Left ventricle myocardium inferior (tissue), 1 donor: ENCODE measurements around the gene EPHA6. TPM values are rescaled to one million over a fixed set of nuclear protein-coding genes. Genes with fewer than 3 reads are reported as not detected.
A peak's percentile ranks its signal among the peaks of the same experiment; 100 is the strongest.

ENCODE experiments used
- DNase-seq: peaks from one replicate; pipeline ENCODE4 v3.0.0-alpha.2; 2020
- H3K27ac ChIP-seq: fragments of 200-600 bp; replicated peaks from 2 replicates; pipeline ENCODE4 v1.8.0; 2021
- H3K27me3 ChIP-seq: fragments of 200-600 bp; 2 replicates; pipeline ENCODE4 v1.8.0; 2021; ENCODE audit warnings: low read depth
- H3K36me3 ChIP-seq: fragments of 200-600 bp; 2 replicates; pipeline ENCODE4 v1.8.0; 2021
- H3K4me1 ChIP-seq: fragments of 200-600 bp; 2 replicates; pipeline ENCODE4 v1.8.0; 2021
- H3K4me3 ChIP-seq: fragments of 200-600 bp; 2 replicates; pipeline ENCODE4 v1.8.0; 2021; ENCODE audit warnings: mild to moderate bottlenecking, moderate library complexity
- H3K9me3 ChIP-seq: fragments of 200-600 bp; replicated peaks from 2 replicates; pipeline ENCODE4 v1.8.0; 2021
- CTCF ChIP-seq: fragments of 200-600 bp; IDR thresholded peaks from 2 replicates; pipeline ENCODE4 v1.8.0; 2021; ENCODE audit warnings: antibody characterized with exemption, mild to moderate bottlenecking, borderline replicate concordance
- intact Hi-C: fragments of 100-400 bp; cut with micrococcal nuclease; formaldehyde crosslinking; loops from one replicate; pipeline ENCODE4 v1.11.0; 2022
- total RNA-seq: library from RNA; stranded (reverse); fragmentation: NEBNext Ultra II Directional; extraction: Animal tissue kit (Norgen Biotek cat#: 25700); gene quantifications from one replicate; pipeline ENCODE4 v1.2.1, GENCODE V29; 2021
- donor health status: DM: no; HTN: yes; CAD: no; lungs with severe emphysema.

Gene EPHA6
- total RNA-seq, 1 donor from 2014 or later, result 0.19 TPM

- intact Hi-C loops, result no loop called here
- no peaks in the 10 kb centered on the region for H3K4me1 ChIP-seq
- peaks cover 42% of the 10 kb centered on the region for H3K27me3 ChIP-seq
These were observed 8.1 kb upstream of the EPHA6 start for GRCh38 chr3:96806341-96806740.

GRCh38 chr3:96813134-96813819 is 1.1 kb upstream of the EPHA6 start:
- peak; percentile 56 for TF ChIP-seq CTCF
- no peaks in the 10 kb centered on the region for H3K36me3 ChIP-seq
- intact Hi-C loops, result no loop called here
- peaks cover 27% of the 10 kb centered on the region for H3K4me1 ChIP-seq
- H3K9me3 ChIP-seq, result no peaks in the 10 kb centered on the region
- peak overlapping the region; percentile 66 for H3K4me3 ChIP-seq
- DNase-seq, result peak; percentile 51
- H3K27me3 ChIP-seq, result peaks cover 86% of the 10 kb centered on the region
- peak overlapping the region; percentile 64 for H3K27ac ChIP-seq

More at GRCh38 chr3:96806341-96806740, 8.1 kb upstream of the EPHA6 start:
- no peak for DNase-seq
- TF ChIP-seq CTCF, result no peak
- Histone ChIP-seq H3K27ac (no peak overlapping the region), H3K36me3 (no peaks in the 10 kb centered on the region), H3K4me3 (no peak overlapping the region), H3K9me3 (no peaks in the 10 kb centered on the region)

- H3K27me3 ChIP-seq, result peaks cover 70% of the 10 kb centered on the region
- intact Hi-C loops, result no loop called here
- DNase-seq, result no peak
- H3K27ac ChIP-seq, result no peak overlapping the region
- no peaks in the 10 kb centered on the region for H3K9me3 ChIP-seq
- no peak for TF ChIP-seq CTCF
- peak overlapping the region; percentile 66 for H3K4me3 ChIP-seq
- H3K36me3 ChIP-seq, result no peaks in the 10 kb centered on the region
- peaks cover 27% of the 10 kb centered on the region for H3K4me1 ChIP-seq
These were observed 515 bp downstream of the EPHA6 start for GRCh38 chr3:96814651-96815567.

- intact Hi-C loops, result no loop called here
- H3K4me1 ChIP-seq, result no peaks in the 10 kb centered on the region
- H3K9me3 ChIP-seq, result no peaks in the 10 kb centered on the region
- no peak overlapping the region for H3K4me3 ChIP-seq
- no peak for TF ChIP-seq CTCF
- no peak for DNase-seq
- no peaks in the 10 kb centered on the region for H3K27me3 ChIP-seq
- H3K27ac ChIP-seq, result no peak overlapping the region
- H3K36me3 ChIP-seq, result no peaks in the 10 kb centered on the region
These were observed 16.8 kb downstream of the EPHA6 start for GRCh38 chr3:96831175-96831574.

GRCh38 chr3:96833301-96833700 is 18.9 kb downstream of the EPHA6 start:
- H3K36me3 ChIP-seq, result no peaks in the 10 kb centered on the region
- no peak for DNase-seq
- H3K9me3 ChIP-seq, result no peaks in the 10 kb centered on the region
- no peaks in the 10 kb centered on the region for H3K4me1 ChIP-seq
- no peak for TF ChIP-seq CTCF
- no peak overlapping the region for H3K27ac ChIP-seq
- no peaks in the 10 kb centered on the region for H3K27me3 ChIP-seq
- H3K4me3 ChIP-seq, result no peak overlapping the region
- intact Hi-C loops, result no loop called here
